HUES6 (cell line): ENCODE results near the gene L3MBTL4.

Experiments used
- H3K27ac ChIP-seq: 2 replicates; pipeline ENCODE4 v1.7.0; 2013; ENCODE audit warnings: low read depth, mild to moderate bottlenecking, low read length, inconsistent platforms
- H3K27me3 ChIP-seq: 2 replicates; pipeline ENCODE4 v1.6.1; 2013; ENCODE audit warnings: low read length; ENCODE audit not compliant: control insufficient read depth, insufficient read depth
- H3K36me3 ChIP-seq: 2 replicates; pipeline ENCODE4 v1.6.1; 2013; ENCODE audit warnings: low read length; ENCODE audit not compliant: control insufficient read depth, insufficient read depth
- H3K4me1 ChIP-seq: 2 replicates; pipeline ENCODE4 v1.6.1; 2013; ENCODE audit warnings: low read length; ENCODE audit not compliant: control insufficient read depth, insufficient read depth
- H3K4me3 ChIP-seq: 2 replicates; pipeline ENCODE4 v1.5.1; 2013; ENCODE audit warnings: low read depth, low read length
- H3K9ac ChIP-seq: one replicate; pipeline ENCODE4 v1.6.1; 2013; ENCODE audit warnings: mild to moderate bottlenecking, low read length
- H3K9me3 ChIP-seq: 2 replicates; pipeline ENCODE4 v1.6.1; 2013; ENCODE audit warnings: low read depth, low read length; ENCODE audit not compliant: control insufficient read depth, insufficient read depth

Gene L3MBTL4

DNA sequence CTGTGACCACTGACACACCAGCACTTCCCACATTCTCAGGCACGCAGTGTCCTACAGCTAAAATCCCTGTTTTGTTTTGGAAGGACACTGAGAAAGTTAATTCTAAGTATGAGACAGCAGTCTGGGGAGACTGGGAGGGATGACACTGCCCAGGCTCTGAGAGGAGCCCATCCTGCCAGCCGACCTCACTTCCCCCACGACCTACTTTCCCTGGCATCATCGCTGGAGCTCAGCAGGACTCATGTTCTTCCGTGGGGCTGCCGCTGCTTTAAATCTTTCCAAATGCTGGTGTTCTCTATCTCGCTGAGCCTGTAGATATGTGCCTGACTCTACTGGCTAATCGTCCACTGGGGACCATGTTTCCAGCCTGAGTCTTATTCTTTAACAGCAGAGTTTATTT, 450.6 kb downstream of the L3MBTL4 start:
- Histone ChIP-seq H3K9ac (no peak overlapping the region), H3K4me1 (0 out of 2 replicates have a peak, but pooled peaks cover 4% of the 10 kb centered on the region), H3K27ac (no peak overlapping the region), H3K36me3 (no peaks in the 10 kb centered on the region), H3K9me3 (no peaks in the 10 kb centered on the region), H3K27me3 (no peaks in the 10 kb centered on the region), H3K4me3 (no peak overlapping the region)

DNA sequence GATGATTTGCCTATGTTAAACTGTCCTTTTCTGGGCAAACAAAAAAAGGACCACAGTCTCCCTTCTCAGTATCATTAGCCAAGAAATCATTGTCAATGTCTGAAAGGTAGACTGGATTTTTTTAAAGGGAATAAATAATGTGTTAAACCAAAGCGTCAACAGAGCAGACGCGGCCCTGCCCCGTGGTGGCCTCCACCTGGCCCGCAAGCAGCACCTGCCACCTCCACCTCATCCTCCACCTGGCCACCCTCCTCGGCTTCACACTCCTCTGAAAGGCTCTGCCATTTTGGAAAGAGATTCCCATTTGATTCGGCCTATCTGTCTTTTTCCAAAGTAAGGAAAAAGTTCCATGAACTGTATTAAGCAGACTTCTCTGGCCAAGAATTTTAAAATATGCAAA, 451.4 kb downstream of the L3MBTL4 start:
- Histone ChIP-seq H3K9me3 (no peaks in the 10 kb centered on the region), H3K36me3 (no peaks in the 10 kb centered on the region), H3K27ac (no peak overlapping the region), H3K27me3 (no peaks in the 10 kb centered on the region), H3K4me1 (0 out of 2 replicates have a peak, but pooled peaks cover 4% of the 10 kb centered on the region), H3K9ac (no peak overlapping the region), H3K4me3 (no peak overlapping the region)

DNA sequence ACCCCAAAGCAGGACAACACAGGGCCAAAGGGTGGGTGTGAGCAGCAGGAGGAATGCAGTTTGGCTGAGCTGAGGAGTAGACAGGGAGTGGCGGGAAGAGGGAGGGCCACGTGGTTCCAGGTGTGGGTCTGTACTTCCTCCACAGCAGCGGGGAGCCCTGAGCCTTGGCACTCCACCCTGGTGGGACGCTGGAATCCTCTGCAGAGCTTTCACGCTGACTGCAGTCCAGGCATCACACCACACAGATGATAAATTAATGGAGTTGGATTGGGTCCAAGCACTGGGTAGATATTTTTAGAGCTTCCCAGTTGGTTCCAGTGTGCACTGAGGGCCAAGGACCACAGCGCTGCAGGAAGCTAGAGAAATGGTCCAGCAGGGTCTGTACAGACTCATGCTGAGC, 452.3 kb downstream of the L3MBTL4 start:
- Histone ChIP-seq H3K36me3 (no peaks in the 10 kb centered on the region), H3K27ac (no peak overlapping the region), H3K4me1 (0 out of 2 replicates have a peak, but pooled peaks cover 4% of the 10 kb centered on the region), H3K4me3 (no peak overlapping the region), H3K9me3 (no peaks in the 10 kb centered on the region), H3K27me3 (no peaks in the 10 kb centered on the region), H3K9ac (no peak overlapping the region)

DNA sequence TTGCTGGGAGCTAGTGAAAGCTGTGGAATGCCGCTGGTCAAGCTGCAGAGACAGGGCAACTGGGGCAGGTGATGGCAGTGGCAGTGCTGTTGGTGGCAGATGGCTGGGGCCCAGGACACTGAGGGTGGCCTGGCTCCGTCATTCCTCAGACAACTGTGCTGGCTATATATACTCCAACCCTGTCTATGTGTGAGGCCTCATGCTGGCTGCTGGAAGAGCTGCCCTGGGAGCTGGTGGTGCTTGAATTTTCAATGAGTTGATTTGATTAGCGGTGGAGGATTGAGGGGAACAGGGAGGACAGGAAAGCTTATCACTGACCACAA, 452.9 kb downstream of the L3MBTL4 start:
- H3K27me3 ChIP-seq: no peaks in the 10 kb centered on the region
- no peaks in the 10 kb centered on the region for H3K9me3 ChIP-seq
- no peak overlapping the region for H3K4me3 ChIP-seq
- no peaks in the 10 kb centered on the region for H3K36me3 ChIP-seq
- no peak overlapping the region for H3K27ac ChIP-seq
- no peak overlapping the region for H3K9ac ChIP-seq
- 0 out of 2 replicates have a peak, but pooled peaks cover 4% of the 10 kb centered on the region for H3K4me1 ChIP-seq

DNA sequence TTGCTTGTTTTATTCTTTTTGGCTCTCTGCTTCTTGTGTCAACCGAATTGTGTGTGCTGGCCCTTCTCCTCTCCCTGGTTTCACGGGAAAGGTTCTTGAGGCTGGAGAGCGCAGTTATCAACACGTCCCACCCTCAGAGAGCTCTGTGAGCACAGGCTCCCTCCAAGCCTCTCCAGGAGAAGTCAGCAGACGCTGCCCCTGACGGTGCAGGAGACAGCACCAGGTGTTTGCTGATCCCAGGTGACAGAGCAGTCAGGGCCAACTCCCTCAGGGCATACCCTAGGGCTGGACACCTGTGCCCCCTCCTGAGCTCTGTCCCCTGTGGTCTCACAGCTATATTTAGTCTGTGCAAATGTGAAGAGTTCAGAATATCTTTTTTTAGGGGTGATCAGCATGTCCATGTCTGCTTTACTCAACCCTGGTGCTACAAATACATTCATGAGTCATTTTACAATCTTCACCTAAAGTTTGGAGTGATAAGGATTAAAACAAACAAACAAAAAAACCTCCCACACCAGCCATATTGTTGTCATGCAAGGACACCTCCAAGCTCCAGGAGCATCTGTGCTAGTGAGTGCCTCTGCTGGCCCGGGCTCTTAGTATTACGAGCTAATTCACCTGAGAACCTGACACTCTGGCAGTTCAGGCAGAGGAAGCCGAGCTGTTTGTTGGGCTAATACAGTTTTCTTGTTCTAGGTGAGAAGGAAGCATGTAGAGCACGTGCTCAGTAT, 453.4 kb downstream of the L3MBTL4 start:
- Histone ChIP-seq H3K27me3 (no peaks in the 10 kb centered on the region), H3K9me3 (no peaks in the 10 kb centered on the region), H3K27ac (no peak overlapping the region)

DNA sequence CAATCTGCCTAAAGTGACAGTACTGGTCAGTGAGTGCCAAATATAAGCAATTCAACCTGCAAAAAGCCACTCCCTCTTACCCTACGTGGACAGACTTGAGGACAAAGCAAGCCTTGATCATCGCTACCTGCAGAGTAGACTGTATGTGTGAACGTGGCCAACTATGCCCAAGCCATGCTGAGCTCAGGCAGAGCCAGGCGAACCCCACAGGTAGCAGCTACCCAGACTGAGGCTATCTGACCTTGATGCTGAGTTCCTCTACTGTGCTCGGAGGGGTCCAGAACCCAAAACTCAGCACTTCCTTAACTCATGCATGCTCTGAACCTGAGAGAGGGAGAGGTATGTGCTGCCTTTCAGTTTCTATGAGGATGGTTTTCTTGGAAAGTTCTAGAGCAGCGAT, 455.9 kb downstream of the L3MBTL4 start:
- H3K27ac ChIP-seq: no peak overlapping the region
- H3K9ac ChIP-seq: no peak overlapping the region
- H3K27me3 ChIP-seq: no peaks in the 10 kb centered on the region

More for the DNA sequence above, 453.4 kb downstream of the L3MBTL4 start:
- no peak overlapping the region for H3K4me3 ChIP-seq
- H3K36me3 ChIP-seq: no peaks in the 10 kb centered on the region
- H3K9ac ChIP-seq: no peak overlapping the region
- 0 out of 2 replicates have a peak, but pooled peaks cover 4% of the 10 kb centered on the region for H3K4me1 ChIP-seq

DNA sequence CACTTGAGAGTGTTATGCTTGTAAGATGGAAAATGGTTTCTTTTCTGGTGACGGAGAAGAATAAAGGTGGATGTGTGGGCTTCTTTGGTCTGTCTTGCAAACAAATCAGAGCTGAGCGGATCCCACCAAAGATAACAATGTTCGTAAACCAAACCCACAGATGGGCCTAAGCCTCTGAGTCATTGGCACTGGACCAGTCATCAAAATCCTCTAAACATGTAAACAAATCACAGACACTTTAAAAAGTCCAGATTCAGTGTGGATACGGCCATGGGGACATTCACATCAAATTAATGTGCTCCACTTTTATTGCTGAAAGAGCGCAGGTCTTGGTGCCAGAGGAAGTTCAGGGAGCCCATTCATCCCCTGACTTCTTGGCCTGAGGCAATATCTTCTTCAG, 458.9 kb downstream of the L3MBTL4 start:
- Histone ChIP-seq H3K9me3 (no peaks in the 10 kb centered on the region), H3K4me3 (no peak overlapping the region), H3K27me3 (no peaks in the 10 kb centered on the region), H3K27ac (no peak overlapping the region), H3K4me1 (no peaks in the 10 kb centered on the region), H3K36me3 (no peaks in the 10 kb centered on the region), H3K9ac (no peak overlapping the region)

More for the DNA sequence above, 455.9 kb downstream of the L3MBTL4 start:
- Histone ChIP-seq H3K4me1 (no peaks in the 10 kb centered on the region), H3K36me3 (no peaks in the 10 kb centered on the region), H3K9me3 (no peaks in the 10 kb centered on the region), H3K4me3 (no peak overlapping the region)

DNA sequence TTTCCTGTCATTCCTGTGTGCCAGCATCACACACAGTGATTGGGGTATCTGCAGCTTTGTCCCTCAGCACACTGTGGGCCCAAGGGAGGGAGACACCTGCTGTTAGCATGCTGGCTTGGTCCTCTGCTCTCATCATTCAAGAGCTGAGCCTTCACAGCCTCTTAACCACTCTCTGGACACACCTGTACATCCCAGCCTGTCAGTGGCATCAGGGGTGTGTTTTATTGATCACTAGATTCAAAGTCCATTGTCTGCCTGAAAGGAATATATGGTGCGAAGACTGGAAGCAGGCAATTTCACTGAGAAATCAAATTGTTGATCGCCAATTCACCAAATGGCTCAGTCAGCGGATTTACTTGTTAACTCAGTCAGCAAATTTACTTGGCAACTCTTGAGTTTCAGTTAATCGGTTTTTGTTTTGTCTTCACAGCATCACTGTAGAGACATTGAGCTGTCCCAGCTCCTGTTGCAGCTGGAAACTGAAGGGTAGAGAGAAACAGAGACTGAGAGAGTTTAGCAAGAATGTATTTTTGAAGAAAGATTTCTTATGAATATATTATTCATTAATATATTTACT, 463.1 kb downstream of the L3MBTL4 start:
- Histone ChIP-seq H3K9ac (no peak overlapping the region), H3K9me3 (no peaks in the 10 kb centered on the region), H3K27ac (no peak overlapping the region), H3K4me1 (no peaks in the 10 kb centered on the region), H3K4me3 (no peak overlapping the region), H3K36me3 (no peaks in the 10 kb centered on the region), H3K27me3 (no peaks in the 10 kb centered on the region)

DNA sequence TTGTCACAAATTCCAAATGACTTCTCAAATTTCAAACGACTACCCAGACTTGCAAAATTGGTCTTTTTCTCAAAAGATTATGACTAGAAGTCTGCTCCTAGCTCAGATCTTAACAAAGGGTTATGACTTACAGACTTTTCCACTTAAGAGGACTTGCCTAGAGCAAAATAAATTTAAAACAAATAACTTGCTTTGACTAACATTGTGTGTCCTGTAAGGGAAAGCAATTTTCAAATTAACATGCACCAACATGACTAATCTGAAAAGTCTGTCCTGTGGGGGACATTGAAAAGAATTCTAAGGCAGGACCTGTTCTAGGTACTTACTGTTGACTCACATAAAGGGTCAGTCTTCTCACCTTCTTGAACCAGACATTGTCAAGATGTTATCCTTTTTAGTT, 465.9 kb downstream of the L3MBTL4 start:
- Histone ChIP-seq H3K9ac (no peak overlapping the region), H3K4me1 (no peaks in the 10 kb centered on the region), H3K27me3 (no peaks in the 10 kb centered on the region), H3K36me3 (no peaks in the 10 kb centered on the region), H3K4me3 (no peak overlapping the region), H3K27ac (no peak overlapping the region), H3K9me3 (no peaks in the 10 kb centered on the region)

DNA sequence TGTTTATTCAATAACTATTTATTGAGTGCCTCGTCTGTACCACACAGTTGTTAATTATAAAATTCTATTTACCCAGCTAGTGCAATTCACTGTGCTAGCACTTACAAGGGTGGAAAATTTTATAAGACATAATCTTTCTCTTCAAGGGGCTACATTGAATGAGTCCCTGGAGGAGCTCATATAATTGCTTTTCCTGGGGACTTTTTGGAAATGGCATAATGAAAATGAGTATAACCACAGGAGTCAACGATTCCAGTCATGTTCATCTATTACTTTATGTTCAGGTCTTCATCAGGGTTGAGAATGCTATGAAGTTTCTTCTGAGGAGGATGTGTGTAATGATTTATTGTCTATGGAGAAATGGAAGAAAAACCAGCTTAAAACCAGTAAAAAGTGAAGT, 466.5 kb downstream of the L3MBTL4 start:
- Histone ChIP-seq H3K27me3 (no peaks in the 10 kb centered on the region), H3K4me1 (no peaks in the 10 kb centered on the region), H3K9me3 (no peaks in the 10 kb centered on the region), H3K9ac (no peak overlapping the region), H3K4me3 (no peak overlapping the region), H3K36me3 (no peaks in the 10 kb centered on the region), H3K27ac (no peak overlapping the region)

DNA sequence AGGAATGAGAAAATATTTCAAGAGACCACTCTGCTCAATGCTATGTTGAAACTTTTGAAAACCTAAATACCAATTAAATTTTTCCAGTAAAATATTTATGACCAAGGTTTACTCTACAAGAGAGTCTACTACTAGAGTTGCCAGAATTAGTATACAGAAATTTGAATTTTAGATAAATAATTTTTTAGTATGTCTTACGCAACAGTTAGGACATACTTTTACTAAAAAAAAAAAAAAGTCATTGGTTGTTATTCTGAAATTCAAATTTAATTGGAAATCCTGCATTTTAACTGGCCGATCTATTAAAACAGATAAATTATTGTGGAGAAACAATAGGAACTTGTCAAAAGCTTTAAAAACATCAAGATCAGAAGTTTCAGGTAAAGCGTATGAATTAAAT, 470.3 kb downstream of the L3MBTL4 start:
- Histone ChIP-seq H3K27me3 (no peaks in the 10 kb centered on the region), H3K9ac (no peak overlapping the region)

More for the DNA sequence above, 470.3 kb downstream of the L3MBTL4 start:
- H3K36me3 ChIP-seq: no peaks in the 10 kb centered on the region
- no peak overlapping the region for H3K4me3 ChIP-seq
- no peaks in the 10 kb centered on the region for H3K9me3 ChIP-seq
- peaks cover 15% of the 10 kb centered on the region for H3K4me1 ChIP-seq
- H3K27ac ChIP-seq: no peak overlapping the region
